ENCODE measurements around the gene ARHGEF7.
"Not testable (repeated sequence)": the region's sequence is repeated elsewhere in the genome, so short reads cannot be mapped to it uniquely, and the experiment has no call there.

The ARHGEF7 gene

GRCh38 chr13:111076155-111077013 is 38.7 kb upstream of the ARHGEF7 start:
- no peak overlapping the region for H3K27ac ChIP-seq
- DNase-seq (ENCODE audit: low spot score): no peak
- TF ChIP-seq CTCF (IDR thresholded peaks at IDR 0.05): no peak
- H3K4me3 ChIP-seq: no peak overlapping the region

DNA sequence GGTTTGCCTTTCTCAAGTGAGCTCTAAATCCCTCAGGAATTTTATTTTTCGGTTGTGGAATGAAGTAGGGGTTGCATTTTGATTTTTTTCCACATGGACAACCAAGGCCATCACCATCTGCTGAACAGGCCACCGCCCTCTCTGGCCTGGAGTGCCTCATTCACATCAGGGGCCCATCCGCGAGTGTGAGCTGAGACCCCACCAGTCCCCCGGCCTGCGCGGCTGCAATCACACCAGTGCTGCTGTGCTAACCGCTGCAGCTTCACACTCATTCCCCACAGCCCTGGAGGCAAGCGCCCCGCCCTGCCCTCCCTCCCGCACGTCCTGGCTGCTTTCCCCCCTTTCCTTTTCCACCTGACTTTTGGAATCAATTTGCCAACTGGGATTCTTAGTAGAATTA is 35.7 kb upstream of the ARHGEF7 start:
- DNase-seq (ENCODE audit: low spot score): no peak
- TF ChIP-seq CTCF (IDR thresholded peaks at IDR 0.05): no peak
- no peak overlapping the region for H3K4me3 ChIP-seq
- H3K27ac ChIP-seq: no peak overlapping the region

DNA sequence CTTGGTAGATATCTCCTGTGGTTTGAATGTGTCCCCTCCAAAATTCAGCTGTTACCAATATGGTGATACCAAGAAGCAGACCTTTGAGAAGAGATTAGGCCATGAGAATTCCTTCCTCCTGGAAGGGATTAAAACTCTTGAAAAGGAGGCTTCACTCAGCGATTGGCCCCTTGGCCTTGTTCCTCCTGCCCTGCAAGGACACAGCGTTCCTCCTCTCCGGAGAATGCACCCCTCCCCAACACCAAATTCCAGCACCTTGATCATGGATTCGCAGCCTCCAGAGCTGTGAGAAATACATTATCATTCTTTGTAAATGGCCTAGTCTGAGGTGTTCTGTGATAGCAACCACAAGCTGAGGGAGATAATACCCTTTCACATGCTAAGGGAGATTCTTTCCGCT is 34.5 kb upstream of the ARHGEF7 start:
- TF ChIP-seq CTCF (IDR thresholded peaks at IDR 0.05): no peak
- Histone ChIP-seq H3K4me3 (no peak overlapping the region), H3K27ac (no peak overlapping the region)
- DNase-seq (ENCODE audit: low spot score): no peak

GRCh38 chr13:111082240-111082639 is 32.9 kb upstream of the ARHGEF7 start:
- H3K27ac ChIP-seq: no peak overlapping the region
- TF ChIP-seq CTCF (IDR thresholded peaks at IDR 0.05): no peak
- H3K4me3 ChIP-seq: no peak overlapping the region
- DNase-seq (ENCODE audit: low spot score): no peak

GRCh38 chr13:111082769-111083168 is 32.3 kb upstream of the ARHGEF7 start:
- not testable (repeated sequence) for DNase-seq (ENCODE audit: low spot score); H3K4me3 ChIP-seq; H3K27ac ChIP-seq

GRCh38 chr13:111083693-111084092 is 31.4 kb upstream of the ARHGEF7 start:
- H3K4me3 ChIP-seq; DNase-seq (ENCODE audit: low spot score); H3K27ac ChIP-seq: not testable (repeated sequence)

DNA sequence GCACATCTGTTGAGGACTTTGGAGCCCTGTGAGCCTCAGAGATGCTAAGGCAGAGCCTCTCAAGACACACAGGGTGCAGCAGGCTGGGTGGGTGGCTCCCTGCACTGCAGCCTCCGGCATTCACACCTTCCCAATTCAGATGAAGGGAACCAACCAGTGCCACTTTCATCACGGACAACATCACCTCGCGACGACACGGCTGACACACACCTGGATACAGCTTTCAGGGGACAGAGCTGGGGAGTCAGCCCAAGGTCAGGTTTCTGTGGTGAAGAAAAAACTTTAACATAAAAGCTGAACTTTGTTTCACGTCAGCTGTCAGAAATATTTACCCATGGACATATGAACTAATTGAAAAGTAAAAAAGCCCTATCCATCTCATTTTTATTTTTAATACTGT is 24.9 kb upstream of the ARHGEF7 start:
- DNase-seq (ENCODE audit: low spot score): no peak
- TF ChIP-seq CTCF (IDR thresholded peaks at IDR 0.05): no peak
- Histone ChIP-seq H3K27ac (no peak overlapping the region), H3K4me3 (no peak overlapping the region)

DNA sequence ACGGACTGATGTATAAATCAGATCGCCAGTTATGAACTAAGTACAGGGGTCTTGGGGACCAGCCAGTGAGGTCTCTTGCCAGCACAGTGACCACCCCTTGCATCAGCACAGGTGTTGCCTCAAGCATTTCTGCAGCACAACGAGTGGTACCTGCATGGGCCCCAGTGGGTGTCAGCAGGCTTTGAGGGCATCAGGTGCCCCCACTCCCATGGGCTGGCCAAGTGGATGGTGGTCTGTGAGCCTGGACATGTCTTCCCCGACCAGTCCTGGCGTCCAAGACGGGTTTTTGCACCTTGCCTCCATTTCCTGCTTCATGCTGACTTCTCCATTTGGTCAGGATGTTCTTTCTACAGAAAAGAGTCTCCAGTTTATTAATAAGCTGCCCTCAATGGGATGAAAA is 22.4 kb upstream of the ARHGEF7 start:
- no peak for DNase-seq (ENCODE audit: low spot score)
- Histone ChIP-seq H3K4me3 (no peak overlapping the region), H3K27ac (no peak overlapping the region)
- no peak for TF ChIP-seq CTCF (IDR thresholded peaks at IDR 0.05)
